ENCODE data around the gene WNT5B. TPM values are rescaled to one million over a fixed set of nuclear protein-coding genes. Genes with fewer than 3 reads are reported as not detected.
A peak's percentile ranks its signal among the peaks of the same experiment; 100 is the strongest.

Gene WNT5B
- total RNA-seq, 3 donors from 2014 or later, result 2.7 to 10.8 (median 4.7) TPM

- no peaks in the 10 kb centered on the region for H3K9me3 ChIP-seq
- ATAC-seq, result no peak
- no peaks in the 10 kb centered on the region for H3K4me1 ChIP-seq (ENCODE audit: low read depth)
- H3K4me3 ChIP-seq, result no peak overlapping the region
- H3K36me3 ChIP-seq (ENCODE audit: low read depth), result no peaks in the 10 kb centered on the region
- DNase-seq, result no peak
- intact Hi-C loops (cut with DNase I, micrococcal nuclease), result no loop called here
- no peak for TF ChIP-seq CTCF (IDR thresholded peaks at IDR 0.05)
Measured at GRCh38 chr12:1676043-1676442, 47.0 kb downstream of the WNT5B start.

- H3K36me3 ChIP-seq (ENCODE audit: low read depth), result no peaks in the 10 kb centered on the region
- DNase-seq (peak in 1 of 3 donors; percentile 55), ATAC-seq (peak; percentile 100)
- TF ChIP-seq CTCF (IDR thresholded peaks at IDR 0.05), result no peak
- intact Hi-C loops (cut with DNase I, micrococcal nuclease), result no loop called here
- no peaks in the 10 kb centered on the region for H3K4me1 ChIP-seq (ENCODE audit: low read depth)
- H3K4me3 ChIP-seq, result no peak overlapping the region
- no peaks in the 10 kb centered on the region for H3K9me3 ChIP-seq
Measured at GRCh38 chr12:1680804-1681492, 51.9 kb downstream of the WNT5B start.

DNA sequence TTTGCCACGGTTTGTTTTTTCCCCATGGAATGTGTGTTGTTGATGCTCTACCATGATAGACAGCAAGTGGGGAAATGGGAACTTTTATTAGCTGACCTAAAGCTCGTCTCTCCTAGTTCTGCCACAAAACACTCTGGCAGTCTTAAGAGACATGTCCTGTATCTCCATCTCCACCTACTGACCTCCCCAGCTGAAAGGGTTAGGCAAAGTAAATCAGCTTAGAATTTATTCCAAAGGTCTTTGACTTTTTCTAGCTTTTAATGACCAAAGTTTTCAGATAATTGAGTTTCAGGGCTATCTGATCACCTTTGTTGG lies 52.4 kb downstream of the WNT5B start:
- DNase-seq (no peak), ATAC-seq (peak; percentile 53)
- Histone ChIP-seq H3K9me3 (no peaks in the 10 kb centered on the region), H3K4me3 (no peak overlapping the region), H3K4me1 (ENCODE audit: low read depth) (no peaks in the 10 kb centered on the region), H3K36me3 (ENCODE audit: low read depth) (no peaks in the 10 kb centered on the region)
- intact Hi-C loops (cut with DNase I, micrococcal nuclease), result no loop called here
- no peak for TF ChIP-seq CTCF (IDR thresholded peaks at IDR 0.05)

- H3K9me3 ChIP-seq, result no peaks in the 10 kb centered on the region
- no peak for TF ChIP-seq CTCF (IDR thresholded peaks at IDR 0.05)
- H3K36me3 ChIP-seq (ENCODE audit: low read depth), result no peaks in the 10 kb centered on the region
- intact Hi-C loops (cut with DNase I, micrococcal nuclease), result no loop called here
- H3K4me3 ChIP-seq, result no peak overlapping the region
- H3K4me1 ChIP-seq (ENCODE audit: low read depth), result peaks cover 9% of the 10 kb centered on the region
- ATAC-seq (no peak), DNase-seq (no peak)
Measured at GRCh38 chr12:1688086-1688710, 59.2 kb downstream of the WNT5B start.

- peak within 1 kb of the TSS; percentile 94 for H3K4me3 ChIP-seq
- ATAC-seq, result peak; percentile 100
- DNase-seq, result peak; percentile 95 to 97 (median 96)
- H3K36me3 ChIP-seq (ENCODE audit: low read depth), result no peaks in the 10 kb centered on the region
- H3K4me1 ChIP-seq (ENCODE audit: low read depth), result peaks cover 9% of the 10 kb centered on the region
- intact Hi-C loops (cut with DNase I, micrococcal nuclease), result no loop called here
- no peaks in the 10 kb centered on the region for H3K9me3 ChIP-seq
- TF ChIP-seq CTCF (IDR thresholded peaks at IDR 0.05), result no peak
Measured at GRCh38 chr12:1690578-1691122, 61.6 kb downstream of the WNT5B start, which contains the start of gene ADIPOR2. TSS of gene ADIPOR2 (plus strand) at chr12:1691070. CDS start at chr12:1754344, 63,274 bp downstream.
